ENCODE measurements around the gene PLB1. TPM values are rescaled to one million over a fixed set of nuclear protein-coding genes. Genes with fewer than 3 reads are reported as not detected.
A peak's percentile ranks its signal among the peaks of the same experiment; 100 is the strongest.

The PLB1 gene
- total RNA-seq, 1 experiment from 2014 or later = 0.40 TPM

GRCh38 chr2:28648671-28649395 lies 153.0 kb downstream of the PLB1 start:
- intact Hi-C loops (cut with micrococcal nuclease) = loop anchor here (2.0 kb wide), 1 partner anchor 28 kb away; no protein-coding TSS in a partner anchor
- peak overlapping the region; percentile 49; the same call in 1 of the 2 replicates for H3K4me2 ChIP-seq (ENCODE audit: low read length)
- CTCF ChIA-PET = no interaction called here
- no peak for ATAC-seq
- BruUV-seq (replicated peaks) = no TSS peak
- H3F3A ChIP-seq (ENCODE audit: low read length, unreplicated experiment) = peaks cover 5% of the 10 kb centered on the region
- no peak overlapping the region for H3K4me3 ChIP-seq (ENCODE audit: low read length)
- H4K20me1 ChIP-seq (ENCODE audit: low read length) = no peaks in the 10 kb centered on the region
- H3K9me2 ChIP-seq (replicated peaks; ENCODE audit: low read length) = no peaks in the 10 kb centered on the region
- no peak overlapping the region for H2AFZ ChIP-seq (ENCODE audit: low read length)
- no peaks in the 10 kb centered on the region for H3K36me3 ChIP-seq (ENCODE audit: low read depth, low read length)
- POLR2A ChIA-PET (ENCODE audit: unreplicated experiment) = interaction anchor here (0.7 to 0.8 kb wide), 2 partner anchors 15 kb away, joined by 3 read pairs; no protein-coding TSS in a partner anchor
- no peak for DNase-seq
- H3K79me2 ChIP-seq (ENCODE audit: low read length) = no peaks in the 10 kb centered on the region
- H3K4me1 ChIP-seq (ENCODE audit: insufficient read depth, low read length) = peaks cover 61% of the 10 kb centered on the region
- H3K9me3 ChIP-seq (ENCODE audit: low read length) = no peaks in the 10 kb centered on the region
- H3K27me3 ChIP-seq (ENCODE audit: low read length) = no peaks in the 10 kb centered on the region
- peak overlapping the region; percentile 91 for H3K27ac ChIP-seq (ENCODE audit: low read length)
- TF ChIP-seq EZH2 (IDR thresholded peaks at IDR 0.05; ENCODE audit: low read length, unreplicated experiment) = no peak
- TF ChIP-seq, protein P1, sequence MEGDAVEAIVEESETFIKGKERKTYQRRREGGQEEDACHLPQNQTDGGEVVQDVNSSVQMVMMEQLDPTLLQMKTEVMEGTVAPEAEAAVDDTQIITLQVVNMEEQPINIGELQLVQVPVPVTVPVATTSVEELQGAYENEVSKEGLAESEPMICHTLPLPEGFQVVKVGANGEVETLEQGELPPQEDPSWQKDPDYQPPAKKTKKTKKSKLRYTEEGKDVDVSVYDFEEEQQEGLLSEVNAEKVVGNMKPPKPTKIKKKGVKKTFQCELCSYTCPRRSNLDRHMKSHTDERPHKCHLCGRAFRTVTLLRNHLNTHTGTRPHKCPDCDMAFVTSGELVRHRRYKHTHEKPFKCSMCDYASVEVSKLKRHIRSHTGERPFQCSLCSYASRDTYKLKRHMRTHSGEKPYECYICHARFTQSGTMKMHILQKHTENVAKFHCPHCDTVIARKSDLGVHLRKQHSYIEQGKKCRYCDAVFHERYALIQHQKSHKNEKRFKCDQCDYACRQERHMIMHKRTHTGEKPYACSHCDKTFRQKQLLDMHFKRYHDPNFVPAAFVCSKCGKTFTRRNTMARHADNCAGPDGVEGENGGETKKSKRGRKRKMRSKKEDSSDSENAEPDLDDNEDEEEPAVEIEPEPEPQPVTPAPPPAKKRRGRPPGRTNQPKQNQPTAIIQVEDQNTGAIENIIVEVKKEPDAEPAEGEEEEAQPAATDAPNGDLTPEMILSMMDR (conservative IDR thresholded peaks at IDR 0.05; ENCODE audit: low read depth, low read length) = no peak
- no peak for TF ChIP-seq EZH2phosphoT487 (IDR thresholded peaks at IDR 0.05; ENCODE audit: borderline replicate concordance, low read length)
- H3K9ac ChIP-seq (ENCODE audit: low read length) = peak overlapping the region; percentile 68

DNA sequence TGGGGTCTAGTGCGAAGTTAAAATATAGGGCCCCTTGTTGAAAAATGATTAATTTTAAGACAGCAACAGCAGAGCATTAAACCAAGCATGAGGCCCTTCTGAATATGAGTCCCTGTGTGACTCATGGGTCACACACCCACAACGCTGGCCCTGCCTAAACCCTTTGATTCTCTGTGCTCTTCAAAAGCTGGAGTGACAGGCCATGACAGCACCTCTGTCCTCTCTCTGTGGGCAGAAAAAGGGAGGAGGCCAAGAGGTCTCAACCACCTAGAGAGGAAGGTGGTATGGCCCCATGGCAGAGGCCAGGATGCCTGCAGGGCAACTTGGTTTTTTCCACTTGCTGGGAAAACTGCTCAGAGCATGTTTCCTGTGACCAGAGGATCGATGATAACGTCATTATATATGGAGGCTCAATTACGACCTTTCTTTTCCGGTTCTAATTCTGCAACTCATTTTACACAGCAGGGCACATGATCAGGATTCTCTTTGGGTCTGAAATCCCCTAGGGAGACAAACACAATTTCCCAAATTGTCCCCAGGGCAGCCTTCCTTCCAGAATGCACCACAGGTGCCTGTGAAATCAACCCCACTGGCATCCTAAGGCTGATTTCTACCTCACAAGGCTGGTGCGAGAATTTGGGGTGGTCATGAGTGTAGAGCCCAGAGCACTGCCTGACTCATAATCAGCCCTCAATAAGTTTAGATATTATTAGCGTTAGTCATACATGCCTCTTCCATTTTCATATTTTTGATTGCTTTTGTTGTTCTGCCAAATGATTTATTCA lies 153.8 kb downstream of the PLB1 start:
- TSS peak; percentile 48 for BruUV-seq (replicated peaks)
- no peaks in the 10 kb centered on the region for H3K27me3 ChIP-seq (ENCODE audit: low read length)
- DNase-seq = peak; percentile 84
- H3K4me1 ChIP-seq (ENCODE audit: insufficient read depth, low read length) = peaks cover 59% of the 10 kb centered on the region
- no peak for TF ChIP-seq EZH2phosphoT487 (IDR thresholded peaks at IDR 0.05; ENCODE audit: borderline replicate concordance, low read length)
- no peak for TF ChIP-seq EZH2 (IDR thresholded peaks at IDR 0.05; ENCODE audit: low read length, unreplicated experiment)
- TF ChIP-seq, protein P1 (conservative IDR thresholded peaks at IDR 0.05; ENCODE audit: low read depth, low read length) = no peak
- POLR2A ChIA-PET (ENCODE audit: unreplicated experiment) = interaction anchor here (0.7 kb wide), 1 partner anchor 14 kb away, joined by 3 read pairs; no protein-coding TSS in a partner anchor
- no peaks in the 10 kb centered on the region for H3K9me3 ChIP-seq (ENCODE audit: low read length)
- H3K27ac ChIP-seq (ENCODE audit: low read length) = peak overlapping the region; percentile 91
- H3F3A ChIP-seq (ENCODE audit: low read length, unreplicated experiment) = peaks cover 5% of the 10 kb centered on the region
- H4K20me1 ChIP-seq (ENCODE audit: low read length) = no peaks in the 10 kb centered on the region
- H3K79me2 ChIP-seq (ENCODE audit: low read length) = no peaks in the 10 kb centered on the region
- H3K4me2 ChIP-seq (ENCODE audit: low read length) = peak overlapping the region; percentile 49
- peak overlapping the region; percentile 28; the same call in 1 of the 2 replicates for H2AFZ ChIP-seq (ENCODE audit: low read length)
- no peaks in the 10 kb centered on the region for H3K9me2 ChIP-seq (replicated peaks; ENCODE audit: low read length)
- peak overlapping the region; percentile 68 for H3K9ac ChIP-seq (ENCODE audit: low read length)
- H3K4me3 ChIP-seq (ENCODE audit: low read length) = no peak overlapping the region
- CTCF ChIA-PET = interaction anchor here (0.5 kb wide), 1 partner anchor 28 kb away, joined by 4 read pairs; no protein-coding TSS in a partner anchor
- intact Hi-C loops (cut with micrococcal nuclease) = loop anchor here (2.0 kb wide), 1 partner anchor 29 kb away; no protein-coding TSS in a partner anchor
- no peaks in the 10 kb centered on the region for H3K36me3 ChIP-seq (ENCODE audit: low read depth, low read length)
- peak; percentile 89 for ATAC-seq
